Large intestine (tissue), 3 donors: Measurements from ENCODE around the gene CLEC7A. TPM values are rescaled to one million over a fixed set of nuclear protein-coding genes. Genes with fewer than 3 reads are reported as not detected.

Experiments
- DNase-seq, 2 donors: peaks; one replicate each; pipeline versions ENCODE4 v3.0.0 to v3.0.0-alpha.2; 2013
- H3K27ac ChIP-seq: one replicate; pipeline ENCODE4 v1.5.1; 2013; ENCODE audit warnings: low read length
- H3K27me3 ChIP-seq: 2 replicates; pipeline ENCODE4 v1.6.1; 2013; ENCODE audit warnings: low read length; ENCODE audit not compliant: control insufficient read depth, insufficient read depth
- H3K36me3 ChIP-seq: 2 replicates; pipeline ENCODE4 v1.6.1; 2013; ENCODE audit warnings: low read length; ENCODE audit not compliant: control insufficient read depth, insufficient read depth
- H3K4me1 ChIP-seq: one replicate; pipeline ENCODE4 v1.6.1; 2013; ENCODE audit warnings: low read length; ENCODE audit not compliant: control insufficient read depth, insufficient read depth
- H3K4me3 ChIP-seq: one replicate; pipeline ENCODE4 v1.5.1; 2013; ENCODE audit warnings: low read length
- H3K9me3 ChIP-seq: one replicate; pipeline ENCODE4 v1.6.1; 2013; ENCODE audit warnings: mild to moderate bottlenecking, low read depth, low read length, moderate library complexity; ENCODE audit not compliant: control insufficient read depth
- WGBS: methylation state at CpG from one replicate; pipeline ENCODE4 v1.1.5; 2013; ENCODE audit warnings: low lambda C conversion rate; ENCODE audit not compliant: insufficient coverage; 5-methylcytosine and 5-hydroxymethylcytosine counted together
- polyA plus RNA-seq: library from polyadenylated mRNA; unstranded; fragments of 120-200 nt; gene quantifications from one replicate; pipeline ENCODE4 v1.2.1, GENCODE V29; 2013

CLEC7A gene
- polyA plus RNA-seq, 1 donor: 8.3 TPM

DNA sequence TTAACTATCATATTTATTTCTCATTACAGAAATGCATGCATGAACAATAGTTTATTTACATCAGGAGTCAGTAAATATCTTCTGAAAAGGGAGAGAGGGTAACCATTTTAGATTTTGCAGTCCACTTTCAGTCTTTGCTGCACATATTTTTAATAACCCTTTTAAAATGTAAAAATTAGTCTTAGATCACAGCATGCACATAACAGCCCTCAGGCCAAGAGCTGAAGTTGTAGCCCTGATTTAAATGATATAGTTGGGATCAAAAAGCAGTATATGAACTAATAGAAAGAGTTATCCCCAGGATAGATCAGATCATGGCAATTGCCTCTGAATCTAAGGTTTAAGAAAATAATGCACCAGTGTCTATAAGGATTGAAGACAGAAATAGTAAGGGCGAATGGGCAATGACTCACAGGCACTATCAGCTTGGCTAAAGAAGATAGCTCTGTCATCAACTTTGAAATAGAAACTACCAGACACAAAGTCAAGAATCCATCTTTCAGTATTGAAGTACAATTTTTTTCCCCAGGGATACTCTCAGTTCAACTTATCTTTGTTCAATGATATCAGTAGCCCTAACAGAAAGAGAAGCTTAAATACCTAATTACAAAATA is 13.1 kb upstream of the CLEC7A start:
- no peaks in the 10 kb centered on the region for H3K36me3 ChIP-seq
- DNase-seq: peak; percentile 45 to 73
- H3K9me3 ChIP-seq: no peaks in the 10 kb centered on the region
- peak overlapping the region; percentile 34 for H3K27ac ChIP-seq
- WGBS: no CpG with 5 or more reads among the region's 1 CpG
- peaks cover 9% of the 10 kb centered on the region for H3K4me1 ChIP-seq
- no peaks in the 10 kb centered on the region for H3K27me3 ChIP-seq
- no peak overlapping the region for H3K4me3 ChIP-seq

DNA sequence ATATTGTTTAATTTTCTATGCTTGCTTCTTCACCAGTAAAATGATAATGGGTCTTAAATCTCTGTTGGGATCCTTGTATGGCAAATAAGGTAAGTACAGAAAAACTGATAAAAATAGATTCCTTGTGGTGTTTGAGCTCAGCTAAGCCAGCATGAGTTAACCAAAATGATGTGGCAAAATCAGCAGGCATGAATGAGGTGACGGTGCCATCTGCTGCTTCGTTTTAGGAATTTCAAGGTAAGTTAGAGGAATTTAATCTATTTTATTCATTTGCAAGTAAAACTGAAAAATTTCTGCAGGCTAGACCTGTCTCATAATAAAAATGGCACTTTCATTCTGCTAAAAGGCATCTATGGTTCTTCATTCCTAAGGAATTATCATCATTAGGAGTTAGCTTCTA is 10.0 kb upstream of the CLEC7A start:
- Histone ChIP-seq H3K27me3 (no peaks in the 10 kb centered on the region), H3K27ac (no peak overlapping the region), H3K9me3 (no peaks in the 10 kb centered on the region), H3K36me3 (no peaks in the 10 kb centered on the region), H3K4me3 (no peak overlapping the region), H3K4me1 (peaks cover 9% of the 10 kb centered on the region)
- DNase-seq: no peak
- 40% methylated on average over 1 of the region's 2 CpGs for WGBS

- DNase-seq: no peak
- Histone ChIP-seq H3K9me3 (no peaks in the 10 kb centered on the region), H3K4me3 (no peak overlapping the region), H3K36me3 (no peaks in the 10 kb centered on the region), H3K27ac (no peak overlapping the region), H3K4me1 (no peaks in the 10 kb centered on the region), H3K27me3 (no peaks in the 10 kb centered on the region)
- no CpG with 5 or more reads among the region's 13 CpGs for WGBS
Measured at GRCh38 chr12:10136637-10137205, 6.7 kb upstream of the CLEC7A start.

DNA sequence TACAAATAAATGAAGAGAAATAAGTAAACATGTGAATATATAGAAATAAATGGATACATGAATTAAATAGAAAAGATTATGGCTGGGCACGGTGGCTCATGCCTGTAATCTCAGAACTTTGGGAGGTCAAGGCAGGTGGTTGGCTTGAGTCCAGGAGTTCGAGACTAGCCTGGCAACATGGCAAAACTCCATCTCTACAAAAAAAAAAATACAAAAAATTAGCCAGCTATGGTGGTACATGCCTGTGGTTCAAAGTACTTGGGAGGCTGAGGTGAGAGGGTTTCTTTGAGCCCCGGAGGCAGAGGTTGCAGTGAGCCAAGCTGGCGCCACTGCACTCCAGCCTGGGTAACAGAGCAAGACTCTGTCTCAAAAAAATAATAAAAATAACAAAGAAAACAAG is 5.1 kb upstream of the CLEC7A start:
- no peak for DNase-seq
- H3K4me3 ChIP-seq: no peak overlapping the region
- WGBS: no CpG with 5 or more reads among the region's 4 CpGs
- H3K27ac ChIP-seq: no peak overlapping the region
- no peaks in the 10 kb centered on the region for H3K27me3 ChIP-seq
- no peaks in the 10 kb centered on the region for H3K4me1 ChIP-seq
- H3K9me3 ChIP-seq: no peaks in the 10 kb centered on the region
- no peaks in the 10 kb centered on the region for H3K36me3 ChIP-seq

DNA sequence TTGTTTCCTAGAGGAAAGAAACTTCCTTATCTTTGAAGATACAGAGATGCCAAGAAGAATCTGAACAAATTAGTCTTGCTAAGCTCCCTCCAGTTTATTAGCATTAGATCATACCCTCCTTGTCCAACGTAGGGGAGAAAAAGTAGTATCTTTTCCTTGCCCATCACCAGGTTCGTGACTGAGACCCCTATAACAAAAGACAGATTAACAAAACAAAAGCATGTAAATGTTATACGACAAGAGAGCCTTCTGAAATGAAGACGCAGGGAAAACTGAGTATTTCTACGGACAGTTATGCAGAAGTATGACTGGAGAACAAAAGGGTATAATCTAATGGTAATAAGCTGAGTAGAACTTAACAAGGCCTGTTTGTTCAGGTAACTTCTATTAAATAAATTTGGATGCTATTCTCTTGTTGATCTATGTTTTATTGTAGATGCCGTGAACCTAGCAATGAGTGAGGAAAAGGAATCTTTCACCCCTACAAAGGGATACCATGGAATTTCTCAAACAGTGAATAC is 2.9 kb upstream of the CLEC7A start:
- DNase-seq: no peak
- no peaks in the 10 kb centered on the region for H3K36me3 ChIP-seq
- H3K27me3 ChIP-seq: no peaks in the 10 kb centered on the region
- no peaks in the 10 kb centered on the region for H3K9me3 ChIP-seq
- no peak overlapping the region for H3K4me3 ChIP-seq
- no peaks in the 10 kb centered on the region for H3K4me1 ChIP-seq
- H3K27ac ChIP-seq: no peak overlapping the region
- 69% methylated on average over 3 of the region's 6 CpGs for WGBS

DNA sequence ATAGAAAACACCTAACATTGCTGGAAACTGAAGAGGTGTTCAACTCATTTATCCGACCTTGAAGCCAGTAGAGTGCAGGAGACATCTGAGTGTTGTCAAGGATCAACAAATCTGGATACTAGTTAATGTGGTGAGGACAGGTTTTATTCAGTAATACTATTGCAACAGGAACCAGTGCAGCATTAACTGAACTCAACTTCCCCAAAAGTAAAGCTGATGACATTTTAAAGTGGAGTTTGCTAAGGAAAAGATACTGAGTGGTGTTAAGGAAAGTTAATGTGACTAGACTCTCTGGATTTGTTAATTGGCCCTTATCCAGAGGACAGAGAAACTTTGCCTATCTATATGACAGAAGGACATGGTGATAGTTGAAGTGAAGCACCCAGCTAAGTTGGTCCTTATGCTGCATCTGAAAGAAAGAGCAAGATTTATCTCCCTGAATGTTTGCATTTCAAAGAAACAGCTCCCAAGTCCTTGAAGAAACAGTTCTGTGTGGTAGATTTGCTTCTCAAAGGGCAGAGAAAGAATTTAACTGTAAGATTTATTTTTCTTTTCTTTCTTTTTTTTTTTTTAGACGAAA is 1.2 kb upstream of the CLEC7A start:
- WGBS: 83% methylated on average over 2 of the region's 2 CpGs
- Histone ChIP-seq H3K9me3 (no peaks in the 10 kb centered on the region), H3K27me3 (no peaks in the 10 kb centered on the region), H3K36me3 (no peaks in the 10 kb centered on the region), H3K27ac (no peak overlapping the region), H3K4me1 (no peaks in the 10 kb centered on the region), H3K4me3 (no peak overlapping the region)
- DNase-seq: no peak

- DNase-seq: no peak
- H3K27ac ChIP-seq: no peak overlapping the region
- no peaks in the 10 kb centered on the region for H3K4me1 ChIP-seq
- H3K36me3 ChIP-seq: no peaks in the 10 kb centered on the region
- no peaks in the 10 kb centered on the region for H3K9me3 ChIP-seq
- WGBS: 64% methylated on average over 2 of the region's 5 CpGs
- no peaks in the 10 kb centered on the region for H3K27me3 ChIP-seq
- H3K4me3 ChIP-seq: no peak overlapping the region
Measured at GRCh38 chr12:10128687-10129086, 1.3 kb downstream of the CLEC7A start.

- H3K27ac ChIP-seq: no peak overlapping the region
- no CpG with 5 or more reads among the region's 1 CpG for WGBS
- H3K9me3 ChIP-seq: no peaks in the 10 kb centered on the region
- no peak for DNase-seq
- H3K27me3 ChIP-seq: no peaks in the 10 kb centered on the region
- H3K4me1 ChIP-seq: no peaks in the 10 kb centered on the region
- H3K4me3 ChIP-seq: no peak overlapping the region
- H3K36me3 ChIP-seq: no peaks in the 10 kb centered on the region
Measured at GRCh38 chr12:10126413-10126812, 3.6 kb downstream of the CLEC7A start.

DNA sequence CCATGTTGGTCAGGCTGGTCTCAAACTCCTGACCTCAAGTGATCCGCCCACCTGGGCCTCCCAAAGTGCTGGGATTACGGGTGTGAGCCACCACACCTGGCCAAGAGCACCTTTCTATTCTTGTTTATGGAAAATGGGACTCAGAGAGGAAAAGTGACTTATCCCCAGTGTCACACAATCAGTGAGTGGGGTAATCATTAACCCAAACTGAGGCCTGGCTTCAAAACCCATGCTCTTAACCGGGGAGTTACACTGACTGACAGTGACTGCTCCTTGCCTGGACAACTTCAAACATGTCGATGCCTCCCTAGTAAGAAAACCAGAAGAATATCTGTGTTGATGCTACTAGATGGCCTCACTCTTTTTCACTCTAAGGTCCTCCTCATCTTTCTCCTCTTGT is 7.3 kb downstream of the CLEC7A start:
- Histone ChIP-seq H3K36me3 (no peaks in the 10 kb centered on the region), H3K27ac (no peak overlapping the region), H3K4me3 (no peak overlapping the region), H3K27me3 (no peaks in the 10 kb centered on the region), H3K4me1 (no peaks in the 10 kb centered on the region), H3K9me3 (no peaks in the 10 kb centered on the region)
- DNase-seq: peak in 1 of 2 donors; percentile 43
- WGBS: 10% methylated on average over 2 of the region's 4 CpGs

DNA sequence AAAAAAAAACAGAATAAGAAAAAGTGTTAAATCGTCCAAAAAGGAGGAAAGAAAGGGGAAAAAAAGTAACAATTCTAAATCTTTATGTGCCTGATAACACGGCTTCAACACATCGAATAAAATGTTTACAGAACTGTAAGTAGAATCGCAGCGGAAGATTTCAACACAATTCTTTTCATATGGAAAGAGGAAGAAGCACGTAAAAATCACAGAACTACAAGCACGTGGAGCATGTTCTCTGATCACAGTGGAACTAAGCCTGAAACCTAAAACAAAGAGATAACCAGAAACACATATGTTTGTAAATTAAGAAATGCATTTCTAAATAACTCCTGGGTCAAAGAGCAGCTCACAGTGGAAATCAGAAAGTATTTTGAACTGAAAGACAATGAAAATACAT is 8.7 kb downstream of the CLEC7A start:
- Histone ChIP-seq H3K9me3 (no peaks in the 10 kb centered on the region), H3K36me3 (no peaks in the 10 kb centered on the region), H3K27ac (no peak overlapping the region), H3K4me1 (no peaks in the 10 kb centered on the region), H3K4me3 (no peak overlapping the region), H3K27me3 (no peaks in the 10 kb centered on the region)
- DNase-seq: no peak
- 93% methylated on average over 7 of the region's 7 CpGs for WGBS

GRCh38 chr12:10119066-10119465 is 10.9 kb downstream of the CLEC7A start:
- 100% methylated on average over 1 of the region's 3 CpGs for WGBS

More at GRCh38 chr12:10119066-10119465, 10.9 kb downstream of the CLEC7A start:
- Histone ChIP-seq H3K27ac (no peak overlapping the region), H3K4me3 (no peak overlapping the region), H3K9me3 (no peaks in the 10 kb centered on the region), H3K4me1 (no peaks in the 10 kb centered on the region), H3K27me3 (no peaks in the 10 kb centered on the region), H3K36me3 (no peaks in the 10 kb centered on the region)
- no peak for DNase-seq
